Subcutaneous adipose tissue (tissue), 4 donors: ENCODE data around the gene TCIRG1. TPM values are rescaled to one million over a fixed set of nuclear protein-coding genes. Genes with fewer than 3 reads are reported as not detected.

ENCODE experiments used
- total RNA-seq, 4 donors: library from RNA; depleted of rRNA; stranded (reverse); fragments of >200 nt; gene quantifications; one replicate each; pipeline ENCODE4 v1.1.0, GENCODE V29; 2016
- TF ChIP-seq, protein P1 (sequence below): fragments of 450-650 bp; IDR thresholded peaks from one replicate; pipeline ENCODE4 v1.5.1; 2016; ENCODE audit warnings: low read depth, mild to moderate bottlenecking, control low read depth, antibody characterized with exemption, moderate library complexity

Gene TCIRG1
- total RNA-seq, 4 donors from 2014 or later = 56.4 to 145 (median 118) TPM

DNA sequence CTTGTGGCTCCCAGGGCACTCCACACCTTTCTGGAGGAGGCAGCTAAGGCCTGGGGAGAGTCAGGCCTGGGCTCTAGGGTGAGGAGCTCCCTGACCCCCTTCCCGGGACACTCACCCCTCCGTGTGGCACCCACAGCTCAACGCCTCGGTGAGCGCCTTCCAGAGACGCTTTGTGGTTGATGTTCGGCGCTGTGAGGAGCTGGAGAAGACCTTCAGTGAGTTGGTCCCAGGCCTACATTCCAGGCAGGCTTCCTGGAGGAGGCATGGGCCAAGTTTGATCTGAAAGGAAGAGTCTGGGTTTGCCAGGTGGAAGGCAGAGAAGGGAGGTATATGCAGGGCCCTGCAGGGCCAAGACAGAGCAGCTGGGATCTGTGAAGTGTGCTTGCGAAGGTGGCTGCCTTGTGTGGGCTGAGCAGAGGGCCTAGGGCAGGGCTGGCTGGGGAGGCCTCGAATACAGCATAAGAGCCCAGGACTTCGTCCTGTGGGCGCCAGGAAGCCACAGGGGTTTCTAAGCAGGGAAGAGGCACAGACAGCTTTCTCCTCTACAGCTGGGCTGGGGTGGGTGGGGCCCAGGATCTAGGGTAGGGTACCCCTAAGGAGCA, 2.9 kb downstream of the TCIRG1 start:
- TF ChIP-seq, protein P1, sequence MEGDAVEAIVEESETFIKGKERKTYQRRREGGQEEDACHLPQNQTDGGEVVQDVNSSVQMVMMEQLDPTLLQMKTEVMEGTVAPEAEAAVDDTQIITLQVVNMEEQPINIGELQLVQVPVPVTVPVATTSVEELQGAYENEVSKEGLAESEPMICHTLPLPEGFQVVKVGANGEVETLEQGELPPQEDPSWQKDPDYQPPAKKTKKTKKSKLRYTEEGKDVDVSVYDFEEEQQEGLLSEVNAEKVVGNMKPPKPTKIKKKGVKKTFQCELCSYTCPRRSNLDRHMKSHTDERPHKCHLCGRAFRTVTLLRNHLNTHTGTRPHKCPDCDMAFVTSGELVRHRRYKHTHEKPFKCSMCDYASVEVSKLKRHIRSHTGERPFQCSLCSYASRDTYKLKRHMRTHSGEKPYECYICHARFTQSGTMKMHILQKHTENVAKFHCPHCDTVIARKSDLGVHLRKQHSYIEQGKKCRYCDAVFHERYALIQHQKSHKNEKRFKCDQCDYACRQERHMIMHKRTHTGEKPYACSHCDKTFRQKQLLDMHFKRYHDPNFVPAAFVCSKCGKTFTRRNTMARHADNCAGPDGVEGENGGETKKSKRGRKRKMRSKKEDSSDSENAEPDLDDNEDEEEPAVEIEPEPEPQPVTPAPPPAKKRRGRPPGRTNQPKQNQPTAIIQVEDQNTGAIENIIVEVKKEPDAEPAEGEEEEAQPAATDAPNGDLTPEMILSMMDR = no peak

DNA sequence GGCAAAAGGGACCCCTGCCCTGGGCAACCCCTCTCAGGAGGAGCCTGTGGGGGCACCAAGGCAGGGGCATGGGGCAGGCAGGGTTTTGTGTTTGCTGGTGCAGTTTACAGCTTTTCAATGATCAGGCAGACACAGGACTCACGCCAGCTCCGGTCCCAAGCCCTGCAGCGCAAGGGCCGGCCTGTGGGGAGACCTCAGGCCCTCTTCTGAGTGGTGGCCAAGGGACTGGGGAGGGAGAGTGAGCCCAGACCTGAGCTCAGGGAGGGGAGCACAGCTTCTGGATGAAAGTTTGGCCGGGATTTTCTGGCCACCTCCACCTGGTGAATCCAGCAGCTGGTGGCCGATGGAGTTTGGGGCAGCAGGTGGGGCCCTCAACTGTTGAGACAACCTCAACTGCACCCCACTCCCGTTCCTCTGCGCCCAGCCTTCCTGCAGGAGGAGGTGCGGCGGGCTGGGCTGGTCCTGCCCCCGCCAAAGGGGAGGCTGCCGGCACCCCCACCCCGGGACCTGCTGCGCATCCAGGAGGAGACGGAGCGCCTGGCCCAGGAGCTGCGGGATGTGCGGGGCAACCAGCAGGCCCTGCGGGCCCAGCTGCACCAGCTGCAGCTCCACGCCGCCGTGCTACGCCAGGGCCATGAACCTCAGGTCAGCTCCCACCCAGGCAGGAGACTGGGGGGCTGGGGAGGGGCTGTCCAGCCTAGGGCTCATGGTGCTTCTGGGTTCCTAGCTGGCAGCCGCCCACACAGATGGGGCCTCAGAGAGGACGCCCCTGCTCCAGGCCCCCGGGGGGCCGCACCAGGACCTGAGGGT, 3.6 kb downstream of the TCIRG1 start:
- TF ChIP-seq, protein P1 = no peak

DNA sequence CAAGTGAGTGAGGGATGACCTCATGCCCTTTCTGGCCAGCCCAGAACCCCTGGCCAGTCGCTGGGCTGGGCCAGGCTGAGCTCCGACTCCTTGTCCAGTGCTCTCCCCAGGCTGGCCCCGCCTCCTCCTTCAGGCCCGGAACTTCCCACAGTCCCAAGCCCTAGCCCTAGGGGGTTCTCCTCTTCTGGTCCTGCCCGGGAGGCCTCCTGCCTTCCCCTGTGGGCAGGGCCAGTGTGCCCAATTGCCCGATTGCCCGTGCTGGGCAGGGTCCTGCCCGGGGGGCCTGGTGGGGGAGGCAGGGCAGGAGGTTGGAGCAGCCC, 4.2 kb downstream of the TCIRG1 start:
- TF ChIP-seq, protein P1 = no peak

DNA sequence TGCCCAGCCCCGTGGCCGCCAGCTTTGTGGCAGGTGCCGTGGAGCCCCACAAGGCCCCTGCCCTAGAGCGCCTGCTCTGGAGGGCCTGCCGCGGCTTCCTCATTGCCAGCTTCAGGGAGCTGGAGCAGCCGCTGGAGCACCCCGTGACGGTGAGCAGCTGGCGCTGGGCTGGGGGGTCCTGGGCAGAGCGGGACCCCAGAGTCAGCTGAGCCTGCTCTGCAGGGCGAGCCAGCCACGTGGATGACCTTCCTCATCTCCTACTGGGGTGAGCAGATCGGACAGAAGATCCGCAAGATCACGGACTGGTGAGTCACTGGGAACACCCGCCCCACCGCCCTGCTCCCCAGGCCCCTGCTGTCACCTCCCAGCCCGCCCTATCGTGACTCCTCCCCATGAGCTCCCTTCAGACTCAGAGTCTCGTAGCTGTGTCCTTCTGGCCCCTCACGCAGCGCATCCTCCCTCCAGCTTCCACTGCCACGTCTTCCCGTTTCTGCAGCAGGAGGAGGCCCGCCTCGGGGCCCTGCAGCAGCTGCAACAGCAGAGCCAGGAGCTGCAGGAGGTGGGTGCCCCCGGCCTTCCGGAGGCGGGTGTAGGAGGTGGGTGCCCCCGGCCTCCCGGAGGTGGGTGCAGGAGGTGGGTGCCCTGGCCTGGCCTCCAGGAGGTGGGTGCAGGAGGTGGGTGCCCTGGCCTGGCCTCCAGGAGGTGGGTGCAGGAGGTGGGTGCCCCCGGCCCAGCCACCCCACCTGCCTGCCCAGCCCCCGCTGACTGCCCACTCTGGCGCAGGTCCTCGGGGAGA, 4.7 kb downstream of the TCIRG1 start:
- TF ChIP-seq, protein P1 = no peak

DNA sequence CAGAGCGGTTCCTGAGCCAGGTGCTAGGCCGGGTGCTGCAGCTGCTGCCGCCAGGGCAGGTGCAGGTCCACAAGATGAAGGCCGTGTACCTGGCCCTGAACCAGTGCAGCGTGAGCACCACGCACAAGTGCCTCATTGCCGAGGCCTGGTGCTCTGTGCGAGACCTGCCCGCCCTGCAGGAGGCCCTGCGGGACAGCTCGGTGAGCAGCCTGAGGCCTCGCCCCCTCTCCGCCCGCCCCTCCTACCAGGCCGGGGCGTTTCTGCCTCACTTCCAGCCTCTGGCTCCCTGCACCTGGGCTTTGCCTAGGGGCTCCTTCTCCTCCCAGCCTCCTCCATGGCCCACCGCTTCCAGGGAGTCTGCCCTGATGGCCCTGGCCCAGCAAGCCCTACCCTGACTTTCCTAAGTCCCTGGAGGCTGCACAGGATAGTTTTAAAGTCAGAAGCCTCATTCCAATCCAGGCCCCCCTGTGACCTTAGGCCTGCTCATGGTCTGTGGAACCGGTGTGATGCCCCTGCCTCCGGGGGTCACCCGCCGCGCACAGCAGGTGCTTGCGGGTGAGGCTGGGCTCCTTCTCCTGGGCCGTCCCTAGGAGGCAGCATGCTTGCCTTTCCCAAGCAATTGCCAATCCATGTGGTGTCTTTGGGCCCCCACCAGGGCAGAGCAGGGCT, 5.5 kb downstream of the TCIRG1 start:
- TF ChIP-seq, protein P1 = no peak

DNA sequence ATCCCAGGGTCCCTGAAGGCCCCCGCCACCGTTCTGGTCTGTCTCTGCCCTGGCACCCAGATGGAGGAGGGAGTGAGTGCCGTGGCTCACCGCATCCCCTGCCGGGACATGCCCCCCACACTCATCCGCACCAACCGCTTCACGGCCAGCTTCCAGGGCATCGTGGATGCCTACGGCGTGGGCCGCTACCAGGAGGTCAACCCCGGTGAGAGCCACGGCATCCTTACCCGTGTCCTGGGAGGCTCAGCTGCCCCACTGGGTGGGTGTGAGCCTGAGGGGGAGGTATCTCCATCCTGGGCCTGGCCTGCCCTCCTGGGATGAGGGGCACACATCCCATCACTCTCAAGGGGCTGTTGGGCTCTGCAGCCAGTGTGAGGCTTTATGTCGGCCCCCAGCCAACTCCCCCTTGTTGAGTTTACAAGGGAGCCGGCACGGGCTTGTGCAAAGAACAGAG, 6.1 kb downstream of the TCIRG1 start:
- TF ChIP-seq, protein P1 = no peak
